Measurements from ENCODE around the gene MYOF. TPM values are rescaled to one million over a fixed set of nuclear protein-coding genes. Genes with fewer than 3 reads are reported as not detected.
A peak's percentile ranks its signal among the peaks of the same experiment; 100 is the strongest.

The MYOF gene
- total and polyA plus RNA-seq, 2 donors from 2014 or later, result 11.5 to 134 TPM

DNA sequence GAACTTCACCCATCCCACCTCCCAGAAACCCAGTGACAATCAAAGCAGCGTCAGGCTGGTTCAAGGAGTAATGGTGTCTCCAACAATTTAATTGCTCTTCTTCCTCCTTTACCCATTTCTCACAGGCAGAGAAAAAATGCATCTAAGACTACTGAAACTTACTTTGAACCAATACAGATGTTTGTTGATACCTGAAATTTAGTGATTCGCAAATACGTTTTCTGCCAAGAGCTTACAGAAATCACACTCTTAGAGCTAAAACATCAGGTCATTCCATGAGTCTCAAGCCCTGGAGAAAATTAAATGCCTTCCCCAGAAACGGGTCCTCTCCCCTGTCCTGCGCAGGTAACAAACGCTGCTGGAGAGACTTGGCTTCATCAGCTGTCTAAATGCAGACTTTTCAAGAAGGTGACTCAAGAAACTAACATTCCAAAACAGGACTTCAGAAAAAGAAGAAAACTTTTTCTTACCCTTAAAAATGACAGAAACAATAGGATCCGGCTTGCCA lies 443 bp downstream of the MYOF start:
- Histone ChIP-seq H3K27ac (ENCODE audit: low read depth in 2 of 2, low read length in 2 of 2) (peak overlapping the region; percentile 88 to 92), H3K4me1 (ENCODE audit: control insufficient read depth in 2 of 3, insufficient read depth in 2 of 3, low read depth in 1 of 3, low read length in 3 of 3) (peaks cover 0 to 4% (median 0%) of the 10 kb centered on the region in 3 donors), H3K9me3 (ENCODE audit: control insufficient read depth in 2 of 3, insufficient read depth in 1 of 3, low read length in 3 of 3) (no peaks in the 10 kb centered on the region), H3K9ac (ENCODE audit: low read length in 3 of 3) (peak overlapping the region; percentile 83 to 95 (median 86)), H3K36me3 (ENCODE audit: control insufficient read depth in 2 of 3, insufficient read depth in 3 of 3, low read length in 3 of 3) (no peaks in the 10 kb centered on the region), H3K4me3 (ENCODE audit: low read length in 3 of 3) (peak overlapping the region; percentile 85 to 98 (median 87)), H3K27me3 (ENCODE audit: control insufficient read depth, insufficient read depth, low read length) (no peaks in the 10 kb centered on the region)
- intact Hi-C loops (cut with DNase I), result no loop called here
- DNase-seq, result peak in 2 of 5 donors; percentile 18 to 40
- no peak for FAIRE-seq
- TF ChIP-seq, protein P1, sequence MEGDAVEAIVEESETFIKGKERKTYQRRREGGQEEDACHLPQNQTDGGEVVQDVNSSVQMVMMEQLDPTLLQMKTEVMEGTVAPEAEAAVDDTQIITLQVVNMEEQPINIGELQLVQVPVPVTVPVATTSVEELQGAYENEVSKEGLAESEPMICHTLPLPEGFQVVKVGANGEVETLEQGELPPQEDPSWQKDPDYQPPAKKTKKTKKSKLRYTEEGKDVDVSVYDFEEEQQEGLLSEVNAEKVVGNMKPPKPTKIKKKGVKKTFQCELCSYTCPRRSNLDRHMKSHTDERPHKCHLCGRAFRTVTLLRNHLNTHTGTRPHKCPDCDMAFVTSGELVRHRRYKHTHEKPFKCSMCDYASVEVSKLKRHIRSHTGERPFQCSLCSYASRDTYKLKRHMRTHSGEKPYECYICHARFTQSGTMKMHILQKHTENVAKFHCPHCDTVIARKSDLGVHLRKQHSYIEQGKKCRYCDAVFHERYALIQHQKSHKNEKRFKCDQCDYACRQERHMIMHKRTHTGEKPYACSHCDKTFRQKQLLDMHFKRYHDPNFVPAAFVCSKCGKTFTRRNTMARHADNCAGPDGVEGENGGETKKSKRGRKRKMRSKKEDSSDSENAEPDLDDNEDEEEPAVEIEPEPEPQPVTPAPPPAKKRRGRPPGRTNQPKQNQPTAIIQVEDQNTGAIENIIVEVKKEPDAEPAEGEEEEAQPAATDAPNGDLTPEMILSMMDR (IDR thresholded peaks at IDR 0.05; ENCODE audit: borderline replicate concordance, extremely low read depth, insufficient read depth), result no peak

DNA sequence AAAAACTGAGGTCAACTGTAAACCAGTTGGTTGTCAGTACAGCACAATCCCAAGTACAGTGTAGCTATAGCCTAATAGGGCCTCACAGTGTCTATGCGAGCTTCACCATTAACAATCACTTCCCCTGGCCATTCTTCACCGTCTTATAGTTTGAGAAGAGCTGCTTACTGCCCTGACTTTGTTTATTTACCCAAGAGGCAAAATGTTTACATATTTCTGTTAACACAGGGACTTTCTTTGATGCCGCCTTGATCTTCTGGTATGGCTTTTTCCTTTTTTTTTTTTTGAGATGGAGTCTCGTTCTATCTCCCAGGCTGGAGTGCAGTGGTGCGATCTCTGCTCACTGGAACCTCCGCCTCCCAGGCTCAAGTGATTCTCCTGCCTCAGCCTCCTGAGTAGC lies 3.3 kb downstream of the MYOF start:
- H3K36me3 ChIP-seq (ENCODE audit: control insufficient read depth in 2 of 3, insufficient read depth in 3 of 3, low read length in 3 of 3), result no peaks in the 10 kb centered on the region
- H3K4me1 ChIP-seq (ENCODE audit: control insufficient read depth in 2 of 3, insufficient read depth in 2 of 3, low read depth in 1 of 3, low read length in 3 of 3), result peaks cover 0 to 4% (median 0%) of the 10 kb centered on the region in 3 donors
- intact Hi-C loops (cut with DNase I), result no loop called here
- H3K27me3 ChIP-seq (ENCODE audit: control insufficient read depth, insufficient read depth, low read length), result no peaks in the 10 kb centered on the region
- DNase-seq (no peak), FAIRE-seq (no peak)
- no peak overlapping the region for H3K4me3 ChIP-seq (ENCODE audit: low read length in 3 of 3)
- TF ChIP-seq, protein P1 (IDR thresholded peaks at IDR 0.05; ENCODE audit: borderline replicate concordance, extremely low read depth, insufficient read depth), result no peak
- no peak overlapping the region for H3K27ac ChIP-seq (ENCODE audit: low read depth in 2 of 2, low read length in 2 of 2)
- no peak overlapping the region for H3K9ac ChIP-seq (ENCODE audit: low read length in 3 of 3)
- no peaks in the 10 kb centered on the region for H3K9me3 ChIP-seq (ENCODE audit: control insufficient read depth in 2 of 3, insufficient read depth in 1 of 3, low read length in 3 of 3)

DNA sequence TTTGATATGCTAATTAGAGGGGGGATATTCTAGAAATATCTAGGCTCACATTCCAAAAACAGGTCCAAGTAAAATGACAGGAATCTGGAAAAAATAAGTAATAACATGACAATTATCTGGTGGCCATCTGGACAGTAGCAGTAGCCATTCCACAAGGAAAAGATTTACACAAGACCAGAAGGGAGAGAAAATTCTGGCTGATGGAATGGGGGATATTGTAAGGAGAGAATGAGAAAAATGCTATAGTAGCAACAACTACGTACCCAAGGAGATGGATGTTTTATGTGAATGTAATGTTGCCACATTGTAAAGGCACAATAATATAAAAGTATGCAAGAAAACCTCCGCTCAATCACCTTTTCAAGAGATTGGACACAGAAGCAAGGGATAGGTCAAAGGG lies 5.4 kb downstream of the MYOF start:
- intact Hi-C loops (cut with DNase I), result no loop called here
- no peaks in the 10 kb centered on the region for H3K36me3 ChIP-seq (ENCODE audit: control insufficient read depth in 2 of 3, insufficient read depth in 3 of 3, low read length in 3 of 3)
- no peaks in the 10 kb centered on the region for H3K9me3 ChIP-seq (ENCODE audit: control insufficient read depth in 2 of 3, insufficient read depth in 1 of 3, low read length in 3 of 3)
- peaks cover 0 to 4% (median 0%) of the 10 kb centered on the region in 3 donors for H3K4me1 ChIP-seq (ENCODE audit: control insufficient read depth in 2 of 3, insufficient read depth in 2 of 3, low read depth in 1 of 3, low read length in 3 of 3)
- no peak for DNase-seq
- H3K27ac ChIP-seq (ENCODE audit: low read depth in 2 of 2, low read length in 2 of 2), result no peak overlapping the region
- no peak overlapping the region for H3K9ac ChIP-seq (ENCODE audit: low read length in 3 of 3)
- no peak for FAIRE-seq
- H3K4me3 ChIP-seq (ENCODE audit: low read length in 3 of 3), result no peak overlapping the region
- TF ChIP-seq, protein P1 (IDR thresholded peaks at IDR 0.05; ENCODE audit: borderline replicate concordance, extremely low read depth, insufficient read depth), result no peak
- no peaks in the 10 kb centered on the region for H3K27me3 ChIP-seq (ENCODE audit: control insufficient read depth, insufficient read depth, low read length)

DNA sequence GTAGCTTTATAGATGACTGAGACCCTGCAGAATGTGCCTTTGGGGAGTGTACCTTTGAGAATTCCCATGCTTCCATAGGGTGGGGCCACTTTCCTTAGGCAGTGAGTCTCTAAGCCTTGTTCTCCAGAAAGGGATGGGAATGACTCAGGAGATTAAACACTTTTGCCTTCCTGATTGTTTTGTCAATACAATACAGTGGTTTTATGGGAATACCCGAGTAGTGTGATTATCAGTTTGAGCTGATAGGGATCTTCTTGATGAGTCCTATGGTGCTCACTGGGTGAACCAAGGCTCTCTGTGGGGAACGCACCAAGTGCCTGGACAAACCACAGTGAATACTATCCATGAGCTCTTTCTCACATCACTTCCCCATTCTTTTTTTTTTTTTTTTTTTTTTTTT lies 6.3 kb downstream of the MYOF start:
- H3K36me3 ChIP-seq (ENCODE audit: control insufficient read depth in 2 of 3, insufficient read depth in 3 of 3, low read length in 3 of 3), result no peaks in the 10 kb centered on the region
- no peak overlapping the region for H3K4me3 ChIP-seq (ENCODE audit: low read length in 3 of 3)
- intact Hi-C loops (cut with DNase I), result no loop called here
- DNase-seq (no peak), FAIRE-seq (no peak)
- H3K9ac ChIP-seq (ENCODE audit: low read length in 3 of 3), result no peak overlapping the region
- H3K4me1 ChIP-seq (ENCODE audit: control insufficient read depth in 2 of 3, insufficient read depth in 2 of 3, low read depth in 1 of 3, low read length in 3 of 3), result peaks cover 0 to 4% (median 0%) of the 10 kb centered on the region in 3 donors
- no peak overlapping the region for H3K27ac ChIP-seq (ENCODE audit: low read depth in 2 of 2, low read length in 2 of 2)
- H3K27me3 ChIP-seq (ENCODE audit: control insufficient read depth, insufficient read depth, low read length), result no peaks in the 10 kb centered on the region
- TF ChIP-seq, protein P1 (IDR thresholded peaks at IDR 0.05; ENCODE audit: borderline replicate concordance, extremely low read depth, insufficient read depth), result no peak
- no peaks in the 10 kb centered on the region for H3K9me3 ChIP-seq (ENCODE audit: control insufficient read depth in 2 of 3, insufficient read depth in 1 of 3, low read length in 3 of 3)

Measured in kidney (tissue), 14 donors.